Osteocyte (in vitro differentiated cells): Measurements from ENCODE around the gene RASSF1. TPM values are rescaled to one million over a fixed set of nuclear protein-coding genes. Genes with fewer than 3 reads are reported as not detected.

ENCODE experiments used
- DNase-seq: peaks from one replicate; pipeline ENCODE4 v3.0.0; 2021; ENCODE audit warnings: mixed read lengths; ENCODE audit not compliant: unreplicated experiment; ENCODE audit errors: extremely low spot score
- H3K27ac Mint-ChIP-seq: one replicate; pipeline ENCODE4 v1.8.0; 2021; ENCODE audit warnings: mild to moderate bottlenecking, mixed read lengths; ENCODE audit not compliant: unreplicated experiment
- H3K27me3 Mint-ChIP-seq: one replicate; pipeline ENCODE4 v1.8.0; 2021; ENCODE audit warnings: mixed read lengths; ENCODE audit not compliant: unreplicated experiment
- H3K36me3 Mint-ChIP-seq: one replicate; pipeline ENCODE4 v1.8.0; 2021; ENCODE audit warnings: mixed read lengths; ENCODE audit not compliant: unreplicated experiment
- H3K4me1 Mint-ChIP-seq: one replicate; pipeline ENCODE4 v1.8.0; 2021; ENCODE audit warnings: mixed read lengths; ENCODE audit not compliant: unreplicated experiment
- H3K4me3 Mint-ChIP-seq: one replicate; pipeline ENCODE4 v1.8.0; 2021; ENCODE audit warnings: mild to moderate bottlenecking, moderate library complexity, mixed read lengths; ENCODE audit not compliant: unreplicated experiment
- H3K9me3 Mint-ChIP-seq: one replicate; pipeline ENCODE4 v1.8.0; 2021; ENCODE audit warnings: mixed read lengths; ENCODE audit not compliant: unreplicated experiment
- CTCF ChIP-seq: fragments of 200-600 bp; sonication (generic); IDR thresholded peaks from 2 replicates; pipeline ENCODE4 v1.5.0; 2021; ENCODE audit warnings: antibody characterized with exemption, mild to moderate bottlenecking, moderate library complexity
- total RNA-seq: library from RNA; stranded (reverse); gene quantifications from 2 replicates; pipeline ENCODE4 v1.2.1, GENCODE V29; 2021

The RASSF1 gene
- total RNA-seq, 1 donor from 2014 or later = 12.8 TPM

GRCh38 chr3:50331364-50331907 is 9.2 kb downstream of the RASSF1 start:
- no peak overlapping the region for H3K27ac Mint-ChIP-seq
- DNase-seq = no peak
- H3K27me3 Mint-ChIP-seq = no peaks in the 10 kb centered on the region
- peaks cover 8% of the 10 kb centered on the region for H3K36me3 Mint-ChIP-seq
- H3K9me3 Mint-ChIP-seq = no peaks in the 10 kb centered on the region
- no peak for TF ChIP-seq CTCF
- H3K4me3 Mint-ChIP-seq = no peak overlapping the region
- H3K4me1 Mint-ChIP-seq = peaks cover 42% of the 10 kb centered on the region

- TF ChIP-seq CTCF = no peak
- peaks cover 8% of the 10 kb centered on the region for H3K36me3 Mint-ChIP-seq
- DNase-seq = no peak
- no peak overlapping the region for H3K4me3 Mint-ChIP-seq
- H3K4me1 Mint-ChIP-seq = peaks cover 31% of the 10 kb centered on the region
- no peaks in the 10 kb centered on the region for H3K9me3 Mint-ChIP-seq
- H3K27ac Mint-ChIP-seq = no peak overlapping the region
- no peaks in the 10 kb centered on the region for H3K27me3 Mint-ChIP-seq
These were observed 10.3 kb downstream of the RASSF1 start for GRCh38 chr3:50330330-50330729.

GRCh38 chr3:50327943-50328691 is 12.5 kb downstream of the RASSF1 start, which contains the start of gene TUSC2:
Gene TUSC2 (minus strand): TSS chr3:50328223. CDS start chr3:50328099, 124 bp downstream.
- Mint-ChIP-seq H3K9me3 (no peaks in the 10 kb centered on the region), H3K4me1 (peaks cover 19% of the 10 kb centered on the region), H3K27me3 (no peaks in the 10 kb centered on the region), H3K4me3 (peak within 1 kb of the TSS; percentile 89), H3K27ac (peak within 1 kb of the TSS; percentile 89), H3K36me3 (peaks cover 8% of the 10 kb centered on the region)
- TF ChIP-seq CTCF = no peak
- DNase-seq = peak; percentile 97

GRCh38 chr3:50327129-50327528 is 13.5 kb downstream of the RASSF1 start:
- peak overlapping the region; percentile 89 for H3K4me3 Mint-ChIP-seq
- H3K27me3 Mint-ChIP-seq = no peaks in the 10 kb centered on the region

More at GRCh38 chr3:50327129-50327528, 13.5 kb downstream of the RASSF1 start:
- Mint-ChIP-seq H3K27ac (peak overlapping the region; percentile 41), H3K4me1 (peaks cover 23% of the 10 kb centered on the region), H3K9me3 (no peaks in the 10 kb centered on the region), H3K36me3 (peaks cover 6% of the 10 kb centered on the region)
- no peak for DNase-seq
- no peak for TF ChIP-seq CTCF
